Smooth muscle cell (in vitro differentiated cells): ENCODE data around the gene HPCAL1. TPM values are rescaled to one million over a fixed set of nuclear protein-coding genes. Genes with fewer than 3 reads are reported as not detected.

Experiments used
- DNase-seq: peaks from one replicate; lab custom pipeline; 2025; ENCODE audit not compliant: unreplicated experiment; lab: John Stamatoyannopoulos, UW
- H2AFZ ChIP-seq: fragments of 200-600 bp; sonication (generic); 2 replicates; pipeline ENCODE4 v1.6.0; 2016; ENCODE audit warnings: antibody characterized with exemption, low read depth, mild to moderate bottlenecking
- H3F3A ChIP-seq: fragments of 200-600 bp; sonication (generic); 2 replicates; pipeline ENCODE4 v1.6.0; 2017; ENCODE audit warnings: antibody characterized with exemption, low read depth
- H3K27ac ChIP-seq: fragments of 200-600 bp; sonication (generic); 2 replicates; pipeline ENCODE4 v1.5.1; 2016; ENCODE audit warnings: low read depth, mild to moderate bottlenecking
- H3K27me3 ChIP-seq: fragments of 200-600 bp; sonication (generic); 2 replicates; pipeline ENCODE4 v1.6.1; 2016; ENCODE audit warnings: low read depth, mild to moderate bottlenecking
- H3K36me3 ChIP-seq: fragments of 200-600 bp; sonication (generic); 2 replicates; pipeline ENCODE4 v1.5.1; 2016; ENCODE audit warnings: low read depth
- H3K4me1 ChIP-seq: fragments of 200-600 bp; sonication (generic); 2 replicates; pipeline ENCODE4 v1.5.1; 2016; ENCODE audit warnings: low read depth
- H3K4me2 ChIP-seq: fragments of 200-600 bp; sonication (generic); 2 replicates; pipeline ENCODE4 v1.6.0; 2016; ENCODE audit warnings: mild to moderate bottlenecking
- H3K4me3 ChIP-seq: fragments of 200-600 bp; sonication (generic); 2 replicates; pipeline ENCODE4 v1.5.1; 2016; ENCODE audit warnings: mild to moderate bottlenecking
- H3K79me2 ChIP-seq: fragments of 200-600 bp; sonication (generic); 2 replicates; pipeline ENCODE4 v1.6.0; 2016; ENCODE audit warnings: low read depth, mild to moderate bottlenecking
- H3K9ac ChIP-seq: fragments of 200-600 bp; sonication (generic); 2 replicates; pipeline ENCODE4 v1.6.0; 2016; ENCODE audit warnings: low read depth
- H3K9me3 ChIP-seq: fragments of 200-600 bp; sonication (generic); replicated peaks from 2 replicates; pipeline ENCODE4 v1.5.1; 2016; ENCODE audit warnings: low read depth
- H4K20me1 ChIP-seq: fragments of 200-600 bp; sonication (generic); 2 replicates; pipeline ENCODE4 v1.6.0; 2016; ENCODE audit warnings: low read depth
- CTCF ChIP-seq: fragments of 200-600 bp; sonication (generic); IDR thresholded peaks from 2 replicates; pipeline ENCODE4 v1.5.1; 2017; ENCODE audit warnings: borderline replicate concordance, mild to moderate bottlenecking, antibody characterized with exemption; ENCODE audit not compliant: insufficient read depth, poor library complexity, severe bottlenecking
- WGBS: methylation state at CpG from one replicate; pipeline ENCODE4 v1.1.7; 2016; ENCODE audit warnings: low lambda C conversion rate; 5-methylcytosine and 5-hydroxymethylcytosine counted together
- polyA plus RNA-seq: library from polyadenylated mRNA; unstranded; fragments of >200 nt; fragmentation: Nextera tagmentation; extraction: Ambion mirVana; gene quantifications from 2 replicates; pipeline ENCODE4 v1.2.1, GENCODE V29; 2016
- total RNA-seq: library from RNA; depleted of rRNA; stranded (reverse); fragments of >200 nt; gene quantifications from 2 replicates; pipeline ENCODE4 v1.2.3, GENCODE V29; 2014

The HPCAL1 gene
- total and polyA plus RNA-seq, 2 experiments from 2014 or later, result 11.7 to 15.8 TPM

GRCh38 chr2:10278029-10278762, 24.5 kb upstream of the HPCAL1 start:
- Histone ChIP-seq H3K27ac (peak overlapping the region; percentile 48), H3F3A (no peaks in the 10 kb centered on the region), H3K4me1 (peaks cover 7% of the 10 kb centered on the region), H3K4me3 (no peak overlapping the region), H3K9me3 (no peaks in the 10 kb centered on the region), H3K4me2 (peak overlapping the region; percentile 19), H3K9ac (no peak overlapping the region), H3K27me3 (no peaks in the 10 kb centered on the region), H3K79me2 (no peaks in the 10 kb centered on the region), H4K20me1 (no peaks in the 10 kb centered on the region), H3K36me3 (no peaks in the 10 kb centered on the region), H2AFZ (no peak overlapping the region)
- no peak for DNase-seq
- WGBS, result 54% methylated on average over 16 of the region's 19 CpGs
- TF ChIP-seq CTCF, result no peak

GRCh38 chr2:10278763-10279471, 23.8 kb upstream of the HPCAL1 start:
- H3F3A ChIP-seq, result no peaks in the 10 kb centered on the region
- H3K36me3 ChIP-seq, result no peaks in the 10 kb centered on the region
- H3K4me2 ChIP-seq, result peak overlapping the region; percentile 19
- H2AFZ ChIP-seq, result no peak overlapping the region
- no peaks in the 10 kb centered on the region for H4K20me1 ChIP-seq
- no peak overlapping the region for H3K4me3 ChIP-seq
- no peak overlapping the region for H3K9ac ChIP-seq
- no peaks in the 10 kb centered on the region for H3K9me3 ChIP-seq
- H3K79me2 ChIP-seq, result no peaks in the 10 kb centered on the region
- TF ChIP-seq CTCF, result no peak
- H3K27me3 ChIP-seq, result no peaks in the 10 kb centered on the region
- peaks cover 11% of the 10 kb centered on the region for H3K4me1 ChIP-seq
- WGBS, result 86% methylated on average over 11 of the region's 11 CpGs
- no peak for DNase-seq
- H3K27ac ChIP-seq, result peak overlapping the region; percentile 47

GRCh38 chr2:10279472-10279870, 23.2 kb upstream of the HPCAL1 start:
- no peak overlapping the region for H3K4me2 ChIP-seq
- 91% methylated on average over 10 of the region's 11 CpGs for WGBS
- no peaks in the 10 kb centered on the region for H4K20me1 ChIP-seq
- DNase-seq, result no peak
- H3F3A ChIP-seq, result no peaks in the 10 kb centered on the region
- no peak for TF ChIP-seq CTCF
- H3K27me3 ChIP-seq, result no peaks in the 10 kb centered on the region
- H3K27ac ChIP-seq, result no peak overlapping the region
- no peak overlapping the region for H3K4me3 ChIP-seq
- no peak overlapping the region for H2AFZ ChIP-seq
- H3K4me1 ChIP-seq, result peaks cover 11% of the 10 kb centered on the region
- no peaks in the 10 kb centered on the region for H3K79me2 ChIP-seq
- H3K9ac ChIP-seq, result no peak overlapping the region
- H3K9me3 ChIP-seq, result no peaks in the 10 kb centered on the region
- no peaks in the 10 kb centered on the region for H3K36me3 ChIP-seq
